KG1 (cell line): Measurements from ENCODE around the gene FXR2.

Experiments
- DNase-seq: peaks from one replicate; lab custom pipeline; 2025; lab: John Stamatoyannopoulos, UW

FXR2 gene

DNA sequence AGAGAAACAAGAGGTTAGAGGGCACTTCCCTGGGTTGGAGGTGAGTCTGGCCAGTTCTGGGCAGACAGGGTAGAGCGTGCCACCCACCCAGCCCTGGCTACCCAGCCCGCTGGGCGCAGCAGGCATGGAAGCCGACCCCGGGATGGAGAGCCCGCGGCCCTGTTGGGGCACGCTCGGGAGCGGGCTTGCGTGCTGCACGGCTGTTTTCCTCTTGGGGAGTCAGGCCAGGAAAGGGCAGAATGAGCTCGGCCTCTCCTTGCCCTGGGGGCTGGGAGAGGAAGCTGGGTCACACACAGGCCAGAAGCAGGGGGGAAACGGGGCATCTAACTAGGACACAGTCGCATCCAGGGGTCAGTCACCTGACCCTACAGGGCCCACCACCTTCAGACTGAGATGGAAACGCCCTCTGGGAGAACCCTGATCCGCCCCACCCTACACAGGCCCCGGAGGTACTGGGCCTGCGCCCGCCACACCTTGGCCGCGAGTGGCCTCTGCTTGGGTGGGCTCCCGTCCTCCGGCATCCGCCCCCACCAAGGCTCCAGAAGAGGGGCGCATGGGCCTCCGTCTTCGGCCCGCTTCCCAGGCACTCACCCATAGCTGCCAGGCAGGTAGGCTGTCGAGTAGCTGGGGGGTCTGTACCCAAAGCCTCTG is 26.0 kb downstream of the FXR2 start:
- no peak for DNase-seq

DNA sequence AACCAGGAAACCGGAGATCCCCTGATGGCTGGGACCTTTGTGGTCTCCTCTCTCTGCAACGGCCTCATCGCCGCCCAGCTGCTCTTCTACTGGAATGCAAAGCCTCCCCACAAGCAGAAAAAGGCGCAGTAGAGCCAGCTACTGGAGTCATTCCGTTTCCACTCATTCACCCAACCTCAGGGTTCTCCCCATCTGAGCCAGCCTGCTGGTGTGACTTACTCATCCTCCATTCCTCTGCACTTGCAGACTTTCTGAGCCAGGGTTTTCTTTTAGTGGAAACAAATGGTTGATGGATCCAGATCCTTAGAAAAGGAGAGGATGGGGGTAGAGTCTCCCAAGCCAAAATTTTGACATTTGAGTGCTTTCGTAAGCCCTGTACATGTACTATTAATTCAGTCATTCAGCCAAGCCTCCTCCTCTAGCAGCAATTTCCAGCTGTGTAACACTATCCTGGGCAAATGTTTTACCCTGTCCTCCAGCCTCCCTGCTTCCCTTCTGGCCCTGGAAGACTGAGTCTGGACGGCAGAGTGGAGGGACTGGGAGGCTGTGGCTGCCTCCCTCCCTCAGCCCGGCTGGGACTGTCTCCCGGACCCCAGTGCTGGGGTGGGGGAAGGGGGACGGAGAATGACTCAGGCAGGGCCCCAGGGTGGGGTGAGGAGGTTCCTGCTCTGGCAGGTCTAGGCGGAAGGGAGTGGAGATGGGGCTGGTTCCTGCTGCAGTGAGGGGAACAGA is 27.1 kb downstream of the FXR2 start:
- no peak for DNase-seq

DNA sequence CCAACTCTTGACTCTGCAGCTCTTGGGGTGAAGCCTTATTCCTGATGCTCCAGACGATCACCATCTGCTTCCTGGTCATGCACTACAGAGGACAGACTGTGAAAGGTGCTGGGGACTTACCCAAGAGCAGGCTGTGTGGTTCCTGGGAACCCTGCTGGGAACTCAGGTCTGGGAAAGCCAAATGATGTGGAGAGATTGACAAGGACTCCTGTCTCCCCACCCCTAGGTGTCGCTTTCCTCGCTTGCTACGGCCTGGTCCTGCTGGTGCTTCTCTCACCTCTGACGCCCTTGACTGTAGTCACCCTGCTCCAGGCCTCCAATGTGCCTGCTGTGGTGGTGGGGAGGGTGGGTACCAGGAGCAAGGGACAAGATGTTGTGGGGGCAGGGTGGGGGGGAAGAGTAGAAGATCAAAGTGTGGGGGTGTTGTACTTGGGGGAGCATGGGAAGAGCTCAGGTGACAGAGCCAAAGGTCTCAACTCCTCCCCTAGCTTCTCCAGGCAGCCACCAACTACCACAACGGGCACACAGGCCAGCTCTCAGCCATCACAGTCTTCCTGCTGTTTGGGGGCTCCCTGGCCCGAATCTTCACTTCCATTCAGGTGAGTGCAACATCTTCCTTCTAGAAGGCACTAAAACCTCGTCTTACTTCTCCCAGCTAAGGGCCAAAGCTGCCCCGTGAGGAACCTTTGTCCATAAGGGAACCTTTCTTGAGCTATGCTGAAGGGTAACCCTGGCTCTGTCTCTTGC is 27.9 kb downstream of the FXR2 start:
- DNase-seq = no peak

DNA sequence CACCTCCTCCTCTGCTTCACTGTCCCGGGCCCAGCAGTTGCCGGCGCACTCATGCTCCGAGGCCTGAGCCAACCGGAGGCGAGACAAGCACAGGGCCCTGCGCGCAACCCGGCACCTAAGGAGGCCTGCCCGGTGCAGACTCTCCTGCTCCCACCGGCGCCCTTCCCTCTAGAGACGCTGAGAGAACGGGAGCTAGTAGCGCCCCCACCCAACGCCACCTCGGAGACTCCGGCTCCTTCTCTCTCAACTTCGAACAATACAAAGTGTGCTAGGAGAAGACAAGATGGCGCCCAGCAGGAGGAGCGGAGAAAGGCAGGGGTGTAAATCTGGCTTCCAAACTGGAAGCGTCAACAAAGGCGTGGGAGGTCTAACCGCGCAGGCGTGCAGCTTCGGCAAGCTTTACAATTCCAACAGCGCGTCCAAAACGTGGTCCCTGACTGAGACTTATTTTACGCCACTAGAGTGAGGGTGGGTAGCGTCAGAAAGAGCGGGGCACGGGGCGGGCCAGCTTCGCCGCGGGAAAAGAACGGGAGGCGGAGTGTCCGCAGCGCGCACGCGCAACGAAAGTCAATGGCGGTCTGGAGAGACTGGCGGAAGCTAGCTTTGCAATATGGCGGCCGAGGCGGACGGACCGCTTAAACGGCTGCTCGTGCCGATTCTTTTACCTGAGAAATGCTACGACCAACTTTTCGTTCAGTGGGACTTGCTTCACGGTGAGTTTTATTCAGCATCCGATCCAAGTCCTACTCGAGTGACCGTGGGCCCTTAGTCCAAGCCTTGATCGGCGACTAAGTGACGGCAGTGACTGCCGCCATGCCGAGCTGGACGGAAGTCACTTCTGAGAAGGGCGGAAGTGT is 31.2 kb downstream of the FXR2 start, which contains the start of gene MPDU1:
Gene MPDU1 (plus strand): TSS at position 600 of the 857 bp plus-strand sequence. CDS start 11 bp downstream, at position 611.
- peak; percentile 64 for DNase-seq

DNA sequence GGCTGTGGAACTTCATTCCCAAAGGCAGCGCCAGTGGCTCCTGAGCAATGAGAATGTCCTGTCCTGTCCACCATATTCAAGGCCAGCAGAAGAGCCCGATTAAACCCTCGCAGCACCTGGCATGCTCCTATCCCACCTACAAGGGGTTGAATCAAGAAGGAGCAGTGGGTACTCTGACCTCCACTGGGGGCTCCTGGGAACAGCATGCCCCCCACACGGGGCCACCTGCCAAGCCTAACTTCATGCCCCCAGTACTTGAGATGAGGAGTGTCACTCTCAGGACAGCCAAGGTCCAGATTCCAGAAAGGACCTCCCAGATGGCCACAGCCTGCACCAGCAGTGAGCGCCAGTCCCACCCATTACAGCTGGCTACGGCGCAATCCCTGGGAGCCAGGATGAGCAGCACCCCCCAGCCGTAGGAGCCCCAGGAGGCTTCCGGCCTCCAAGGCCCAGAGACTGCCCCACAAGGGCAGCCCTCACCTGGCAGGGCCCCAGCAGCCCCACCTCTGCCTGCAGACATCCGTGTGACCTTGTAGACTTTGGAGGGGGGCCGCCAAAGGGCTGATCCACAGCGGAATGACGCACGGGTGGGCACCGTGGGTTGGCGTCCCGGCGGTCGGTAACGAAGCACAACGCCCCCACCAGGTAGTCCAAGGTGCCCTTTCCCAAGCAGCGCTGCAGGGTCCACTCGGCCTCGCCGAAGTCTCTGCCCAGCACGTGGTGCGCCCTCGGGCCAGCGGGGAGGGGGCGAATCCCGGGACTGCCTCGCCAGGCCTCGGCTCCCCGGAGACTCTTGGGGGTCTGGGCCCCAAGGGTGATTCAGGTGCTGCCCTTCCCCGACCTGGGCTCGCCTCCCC is 32.1 kb downstream of the FXR2 start:
- no peak for DNase-seq

DNA sequence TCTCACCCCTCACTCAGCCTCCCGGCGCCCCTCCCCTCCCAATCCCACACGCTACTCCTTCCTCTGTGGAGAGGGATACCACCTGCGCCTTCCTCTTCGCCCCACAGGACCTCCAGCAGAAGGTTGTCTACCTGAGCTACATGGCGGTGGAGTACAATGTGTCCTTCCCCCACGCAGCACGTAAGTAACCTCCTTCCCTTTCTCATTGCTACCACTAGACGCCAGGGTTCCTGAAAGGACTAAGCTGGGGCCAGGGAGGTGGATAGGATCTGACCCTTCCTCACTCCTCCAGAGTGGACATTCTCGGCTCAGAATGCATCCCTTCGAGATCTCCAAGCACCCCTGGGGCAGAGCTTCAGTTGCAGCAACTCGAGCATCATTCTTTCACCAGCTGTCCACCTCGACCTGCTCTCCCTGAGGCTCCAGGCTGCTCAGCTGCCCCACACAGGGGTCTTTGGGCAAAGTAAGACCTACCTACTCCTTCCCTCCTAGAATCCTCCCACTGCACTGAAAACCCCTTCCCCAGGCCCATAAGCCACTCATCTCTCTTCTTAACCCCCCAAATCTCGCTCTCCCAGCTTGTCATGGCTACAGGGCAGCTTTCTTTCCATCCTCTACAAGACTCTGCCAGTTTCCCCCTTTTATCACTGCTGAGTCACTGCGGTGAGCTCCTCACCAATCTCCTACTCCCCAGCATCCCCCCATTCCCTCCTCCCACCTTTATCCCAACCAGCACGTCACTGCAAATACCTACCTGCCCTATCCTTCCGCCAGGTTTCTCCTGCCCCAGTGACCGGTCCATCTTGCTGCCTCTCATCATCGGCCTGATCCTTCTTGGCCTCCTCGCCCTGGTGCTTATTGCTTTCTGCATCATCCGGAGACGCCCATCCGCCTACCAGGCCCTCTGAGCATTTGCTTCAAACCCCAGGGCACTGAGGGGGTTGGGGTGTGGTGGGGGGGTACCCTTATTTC is 33.8 kb downstream of the FXR2 start:
- DNase-seq = no peak

DNA sequence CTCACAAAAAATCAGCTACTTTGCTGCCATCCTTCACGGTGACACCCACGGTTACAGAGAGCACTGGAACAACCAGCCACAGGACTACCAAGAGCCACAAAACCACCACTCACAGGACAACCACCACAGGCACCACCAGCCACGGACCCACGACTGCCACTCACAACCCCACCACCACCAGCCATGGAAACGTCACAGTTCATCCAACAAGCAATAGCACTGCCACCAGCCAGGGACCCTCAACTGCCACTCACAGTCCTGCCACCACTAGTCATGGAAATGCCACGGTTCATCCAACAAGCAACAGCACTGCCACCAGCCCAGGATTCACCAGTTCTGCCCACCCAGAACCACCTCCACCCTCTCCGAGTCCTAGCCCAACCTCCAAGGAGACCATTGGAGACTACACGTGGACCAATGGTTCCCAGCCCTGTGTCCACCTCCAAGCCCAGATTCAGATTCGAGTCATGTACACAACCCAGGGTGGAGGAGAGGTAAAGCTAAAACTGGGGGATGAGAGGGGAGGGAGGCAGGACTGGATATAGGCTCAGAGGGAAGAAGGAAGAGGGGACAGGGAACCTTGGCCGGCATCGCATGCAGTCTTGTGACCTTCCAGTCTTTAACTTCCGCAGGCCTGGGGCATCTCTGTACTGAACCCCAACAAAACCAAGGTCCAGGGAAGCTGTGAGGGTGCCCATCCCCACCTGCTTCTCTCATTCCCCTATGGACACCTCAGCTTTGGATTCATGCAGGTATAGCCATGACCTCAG is 34.7 kb downstream of the FXR2 start:
- DNase-seq = no peak

DNA sequence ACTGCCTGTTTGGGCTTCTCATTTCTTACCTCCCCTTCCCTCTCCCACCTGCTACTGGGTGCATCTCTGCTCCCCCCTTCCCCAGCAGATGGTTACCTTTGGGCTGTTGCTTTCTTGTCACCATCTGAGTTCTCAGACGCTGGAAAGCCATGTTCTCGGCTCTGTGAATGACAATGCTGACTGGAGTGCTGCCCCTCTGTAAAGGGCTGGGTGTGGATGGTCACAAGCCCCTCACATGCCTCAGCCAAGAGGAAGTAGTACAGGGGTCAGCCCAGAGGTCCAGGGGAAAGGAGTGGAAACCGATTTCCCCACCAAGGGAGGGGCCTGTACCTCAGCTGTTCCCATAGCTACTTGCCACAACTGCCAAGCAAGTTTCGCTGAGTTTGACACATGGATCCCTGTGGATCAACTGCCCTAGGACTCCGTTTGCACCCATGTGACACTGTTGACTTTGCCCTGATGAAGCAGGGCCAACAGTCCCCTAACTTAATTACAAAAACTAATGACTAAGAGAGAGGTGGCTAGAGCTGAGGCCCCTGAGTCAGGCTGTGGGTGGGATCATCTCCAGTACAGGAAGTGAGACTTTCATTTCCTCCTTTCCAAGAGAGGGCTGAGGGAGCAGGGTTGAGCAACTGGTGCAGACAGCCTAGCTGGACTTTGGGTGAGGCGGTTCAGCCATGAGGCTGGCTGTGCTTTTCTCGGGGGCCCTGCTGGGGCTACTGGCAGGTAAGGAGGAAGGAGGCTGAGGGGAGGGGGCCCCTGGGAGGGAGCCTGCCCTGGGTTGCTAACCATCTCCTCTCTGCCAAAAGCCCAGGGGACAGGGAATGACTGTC is 35.5 kb downstream of the FXR2 start, which contains the start of gene CD68:
Gene CD68 (plus strand): TSS at position 638 of the 833 bp plus-strand sequence. CDS start 40 bp downstream, at position 678.
- DNase-seq = peak; percentile 11

DNA sequence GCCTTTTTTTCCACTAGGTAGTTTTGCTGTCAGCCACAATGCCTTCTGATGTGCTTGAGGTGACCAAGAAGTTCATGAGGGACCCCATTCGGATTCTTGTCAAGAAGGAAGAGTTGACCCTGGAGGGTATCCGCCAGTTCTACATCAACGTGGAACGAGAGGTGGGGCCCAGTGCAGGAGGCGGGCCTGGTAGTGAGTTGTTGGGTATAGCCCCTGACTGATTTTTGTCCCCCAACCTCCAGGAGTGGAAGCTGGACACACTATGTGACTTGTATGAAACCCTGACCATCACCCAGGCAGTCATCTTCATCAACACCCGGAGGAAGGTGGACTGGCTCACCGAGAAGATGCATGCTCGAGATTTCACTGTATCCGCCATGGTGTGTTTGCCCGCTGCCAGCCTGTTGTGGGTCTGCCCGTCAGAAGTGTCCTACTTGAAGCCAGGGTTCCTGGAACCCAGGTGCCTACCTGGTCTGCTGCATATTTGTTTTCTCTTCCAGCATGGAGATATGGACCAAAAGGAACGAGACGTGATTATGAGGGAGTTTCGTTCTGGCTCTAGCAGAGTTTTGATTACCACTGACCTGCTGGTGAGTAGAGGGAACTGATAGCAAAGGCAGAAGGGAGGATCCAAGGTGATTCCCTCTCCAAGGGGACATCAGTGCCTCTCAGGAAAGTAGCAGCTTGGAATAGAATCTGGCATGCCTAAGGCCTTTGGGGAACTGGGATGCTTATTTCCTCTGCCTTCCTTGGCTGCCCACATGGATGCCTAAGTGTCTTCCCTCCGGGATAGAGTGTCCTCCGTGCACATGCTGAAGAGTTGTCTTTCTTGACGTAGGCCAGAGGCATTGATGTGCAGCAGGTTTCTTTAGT is 37.1 kb downstream of the FXR2 start:
- DNase-seq = no peak

DNA sequence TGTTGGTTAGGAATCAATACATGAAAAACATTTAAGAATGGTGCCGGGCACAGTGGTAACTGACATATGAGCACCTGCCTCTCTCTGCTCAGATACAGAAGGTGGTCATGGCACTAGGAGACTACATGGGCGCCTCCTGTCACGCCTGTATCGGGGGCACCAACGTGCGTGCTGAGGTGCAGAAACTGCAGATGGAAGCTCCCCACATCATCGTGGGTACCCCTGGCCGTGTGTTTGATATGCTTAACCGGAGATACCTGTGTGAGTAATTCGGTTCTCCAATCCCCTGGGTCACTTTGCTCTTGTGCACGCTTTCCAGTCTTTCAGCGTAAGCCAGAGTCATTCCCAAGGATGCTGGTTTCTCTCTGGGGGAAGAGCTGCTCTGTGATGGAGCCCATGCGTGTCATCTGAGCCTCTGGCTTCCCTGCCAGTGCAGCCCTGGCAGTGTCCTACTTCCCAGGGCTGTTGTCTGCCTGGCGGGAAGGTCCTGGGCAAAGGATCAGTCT is 38.2 kb downstream of the FXR2 start:
- no peak for DNase-seq

DNA sequence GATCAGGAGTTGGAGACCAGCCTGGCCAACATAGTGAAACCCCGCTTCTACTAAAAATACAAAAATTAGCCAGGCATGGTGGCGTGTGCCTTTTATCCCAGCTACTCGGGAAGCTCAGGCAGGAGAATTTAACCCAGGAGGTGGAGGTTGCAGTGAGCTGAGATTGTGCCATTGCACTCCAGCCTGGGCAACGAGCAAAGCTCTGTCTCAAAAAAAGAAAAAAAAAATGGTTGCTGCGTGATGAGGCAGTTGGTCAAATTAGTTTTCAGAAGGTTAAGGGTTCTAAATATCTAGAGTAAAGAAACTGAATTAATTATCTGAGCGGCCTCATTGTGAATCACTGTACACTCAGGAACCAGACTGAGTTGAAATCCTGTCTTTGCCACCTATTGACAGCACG is 38.7 kb downstream of the FXR2 start:
- no peak for DNase-seq

DNA sequence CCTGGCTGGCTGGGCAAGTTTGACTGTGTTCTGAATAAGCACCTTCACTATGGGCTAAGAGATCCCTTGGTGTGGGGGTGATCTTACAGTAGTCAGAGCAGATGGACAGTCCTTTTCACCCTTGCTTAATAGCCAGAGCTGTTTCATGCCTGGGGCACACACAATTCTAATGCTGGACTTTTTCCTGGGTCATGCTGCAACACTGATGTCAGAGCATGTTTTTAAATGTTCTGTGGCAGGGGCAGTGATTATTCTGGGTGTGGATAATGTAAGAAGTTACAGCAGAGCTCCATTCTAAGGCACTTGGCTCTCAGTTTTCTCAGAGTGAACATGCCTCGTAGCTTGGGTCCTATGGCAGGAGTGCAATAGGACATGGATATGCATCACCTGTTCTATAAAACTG is 39.2 kb downstream of the FXR2 start:
- no peak for DNase-seq

DNA sequence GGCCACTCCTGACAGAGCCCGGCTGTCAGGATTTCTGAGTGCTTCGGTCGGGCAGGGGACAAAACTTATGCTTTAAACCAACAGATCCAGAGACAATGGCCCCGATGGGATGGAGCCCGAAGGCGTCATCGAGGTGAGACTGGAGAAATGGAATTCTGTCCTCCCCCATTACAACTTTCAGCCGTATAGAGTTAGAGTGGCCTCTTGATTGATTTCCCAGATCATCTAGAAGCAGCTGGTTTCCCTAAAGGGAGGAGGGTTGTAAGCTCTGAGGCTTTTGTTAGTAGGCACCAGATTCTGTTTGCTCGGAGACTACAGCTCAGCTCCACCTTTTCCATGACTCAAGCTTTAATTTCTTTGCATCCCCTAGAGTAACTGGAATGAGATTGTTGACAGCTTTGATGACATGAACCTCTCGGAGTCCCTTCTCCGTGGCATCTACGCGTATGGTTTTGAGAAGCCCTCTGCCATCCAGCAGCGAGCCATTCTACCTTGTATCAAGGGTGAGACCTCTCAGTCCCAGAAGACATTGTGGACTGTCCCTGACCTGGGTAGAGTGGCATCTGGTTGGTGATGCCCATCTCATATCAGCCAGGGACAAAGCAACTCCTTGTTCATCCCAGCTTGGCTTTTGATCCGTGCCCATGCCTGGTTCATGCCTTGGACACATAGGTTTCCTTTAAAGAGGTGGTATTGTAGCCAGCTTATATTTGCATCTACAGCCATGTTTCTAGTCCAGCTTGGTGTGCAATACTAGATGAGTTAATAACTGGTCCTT is 40.3 kb downstream of the FXR2 start:
- DNase-seq = no peak

DNA sequence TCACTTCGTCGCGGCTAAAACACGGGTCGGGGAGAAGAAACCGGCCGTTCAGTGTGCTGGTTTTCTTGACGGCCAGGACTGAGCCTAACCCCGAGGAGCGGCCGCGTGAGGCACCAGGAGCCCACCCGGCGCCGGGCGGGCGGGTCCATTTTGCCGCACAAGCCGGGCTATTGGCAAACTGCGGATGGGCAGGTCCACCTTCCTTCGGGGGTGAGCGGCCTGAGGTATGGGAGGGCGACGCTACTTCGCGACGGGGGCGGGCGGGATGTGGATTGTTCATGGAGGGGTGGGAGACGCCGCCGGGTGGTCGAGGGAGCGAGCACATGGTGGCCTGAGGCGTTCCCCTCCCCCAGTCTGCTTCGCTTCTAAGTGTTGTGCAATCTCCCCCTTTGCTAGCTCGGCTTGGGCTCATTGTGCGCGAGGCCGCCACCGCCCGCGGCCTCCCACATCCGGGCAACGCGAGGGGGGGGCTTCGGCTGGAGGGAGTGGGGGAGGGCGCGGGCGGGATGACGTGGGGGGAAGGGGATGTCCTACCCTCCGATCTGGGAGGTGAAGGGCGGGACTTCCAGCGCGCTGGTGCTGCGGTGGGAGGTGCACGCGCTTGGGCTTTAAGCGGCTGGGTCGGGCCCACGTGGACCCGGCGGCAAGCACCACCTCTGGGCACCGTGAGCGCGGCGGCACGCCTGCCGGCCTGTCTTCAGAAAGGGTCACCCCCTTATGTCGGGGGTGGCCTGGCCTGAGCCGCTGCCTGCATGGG is 41.2 kb downstream of the FXR2 start:
- peak; percentile 56 for DNase-seq
